HFF-Myc (cell line): ENCODE measurements around the gene ZNF484.
"Not testable (repeated sequence)": the region's sequence is repeated elsewhere in the genome, so short reads cannot be mapped to it uniquely, and the experiment has no call there.

Experiments
- DNase-seq: peaks from one replicate; pipeline ENCODE4 v3.0.0-alpha.2; 2011; ENCODE audit warnings: low read depth; ENCODE audit errors: extremely low read depth
- H3K4me3 ChIP-seq: replicated peaks from 2 replicates; pipeline ENCODE4 v1.5.1; 2011; ENCODE audit warnings: low read depth, mild to moderate bottlenecking, control low read depth, low read length
- CTCF ChIP-seq: IDR thresholded peaks from 2 replicates; pipeline ENCODE4 v1.5.1; 2012; ENCODE audit warnings: mild to moderate bottlenecking, low read depth, low read length, control low read depth; ENCODE audit errors: missing control alignments

The ZNF484 gene

GRCh38 chr9:92882276-92882675 is 4.4 kb upstream of the ZNF484 start:
- H3K4me3 ChIP-seq, result no peak overlapping the region

GRCh38 chr9:92875373-92875772 is 2.5 kb downstream of the ZNF484 start:
- TF ChIP-seq CTCF, result no peak

More at GRCh38 chr9:92882276-92882675, 4.4 kb upstream of the ZNF484 start:
- no peak for TF ChIP-seq CTCF
- no peak for DNase-seq

GRCh38 chr9:92870289-92870688 is 7.5 kb downstream of the ZNF484 start:
- no peak for TF ChIP-seq CTCF
- DNase-seq, result no peak
- H3K4me3 ChIP-seq, result no peak overlapping the region

More at GRCh38 chr9:92875373-92875772, 2.5 kb downstream of the ZNF484 start:
- no peak for DNase-seq
- no peak overlapping the region for H3K4me3 ChIP-seq

- not testable (repeated sequence) for H3K4me3 ChIP-seq, DNase-seq
These were observed 11.2 kb downstream of the ZNF484 start for GRCh38 chr9:92866600-92866999.

- no peak for TF ChIP-seq CTCF
- no peak for DNase-seq
- H3K4me3 ChIP-seq, result no peak overlapping the region
These were observed 13.7 kb downstream of the ZNF484 start for GRCh38 chr9:92864152-92864551.

GRCh38 chr9:92860867-92861266 is 17.0 kb downstream of the ZNF484 start:
- no peak overlapping the region for H3K4me3 ChIP-seq
- DNase-seq, result no peak
- no peak for TF ChIP-seq CTCF

- no peak overlapping the region for H3K4me3 ChIP-seq
- no peak for DNase-seq
- no peak for TF ChIP-seq CTCF
These were observed 20.6 kb downstream of the ZNF484 start for GRCh38 chr9:92857236-92857635.

- no peak for DNase-seq
- no peak for TF ChIP-seq CTCF
- no peak overlapping the region for H3K4me3 ChIP-seq
These were observed 24.1 kb downstream of the ZNF484 start for GRCh38 chr9:92853716-92854115.
